Caco-2 (cell line): Measurements from ENCODE around the gene NUP85. TPM values are rescaled to one million over a fixed set of nuclear protein-coding genes. Genes with fewer than 3 reads are reported as not detected.

Source experiments
- BruUV-seq: library from RNA; stranded (reverse); fragments of 400-500 nt; replicated peaks from 2 replicates; lab custom pipeline; 2021; lab: Mats Ljungman, UMichigan
- CTCF ChIA-PET: fragments of 300-600 bp; sonication (Branson Sonifier 250); formaldehyde crosslinking; loops from one replicate; lab custom pipeline; 2022; ENCODE audit warnings: antibody characterized with exemption; lab: Charles Lee
- POLR2A ChIA-PET: fragments of 300-600 bp; sonication (Branson Sonifier 250); formaldehyde crosslinking; loops from one replicate; lab custom pipeline; 2022; ENCODE audit warnings: antibody characterized with exemption; lab: Charles Lee
- DNase-seq, 2 experiments: peaks; one replicate each; pipeline versions ENCODE4 v3.0.0 to v3.0.0-alpha.2; 2020 to 2022
- H3K27me3 ChIP-seq: replicated peaks from 2 replicates; pipeline ENCODE4 v1.6.0; 2011; ENCODE audit warnings: low read length; ENCODE audit not compliant: control insufficient read depth, insufficient read depth
- H3K36me3 ChIP-seq: 2 replicates; pipeline ENCODE4 v1.5.1; 2011; ENCODE audit warnings: low read length; ENCODE audit not compliant: control insufficient read depth, insufficient read depth
- H3K4me1 ChIP-seq: fragments of 250-450 bp; sonication (Bioruptor Pico); 2 replicates; pipeline ENCODE4 v1.5.1; 2020; ENCODE audit warnings: mild to moderate bottlenecking
- H3K4me3 ChIP-seq: 2 replicates; pipeline ENCODE4 v1.5.1; 2011; ENCODE audit warnings: low read depth, mild to moderate bottlenecking, control low read depth, low read length
- H3K9me3 ChIP-seq: fragments of 250-450 bp; sonication (Bioruptor Pico); 2 replicates; pipeline ENCODE4 v1.5.1; 2020; ENCODE audit warnings: mild to moderate bottlenecking, moderate library complexity
- H3K27ac Mint-ChIP-seq: one replicate; pipeline ENCODE4 v1.8.0; 2022; ENCODE audit warnings: mixed read lengths; ENCODE audit not compliant: unreplicated experiment
- H3K27me3 Mint-ChIP-seq: one replicate; pipeline ENCODE4 v1.8.0; 2022; ENCODE audit warnings: mixed read lengths; ENCODE audit not compliant: insufficient read depth, unreplicated experiment
- H3K36me3 Mint-ChIP-seq: one replicate; pipeline ENCODE4 v1.8.0; 2022; ENCODE audit warnings: mild to moderate bottlenecking, mixed read lengths; ENCODE audit not compliant: insufficient read depth, unreplicated experiment
- H3K4me1 Mint-ChIP-seq: one replicate; pipeline ENCODE4 v1.8.0; 2022; ENCODE audit warnings: low read depth, mixed read lengths; ENCODE audit not compliant: unreplicated experiment
- H3K4me3 Mint-ChIP-seq: one replicate; pipeline ENCODE4 v1.8.0; 2022; ENCODE audit warnings: mild to moderate bottlenecking, moderate library complexity, mixed read lengths; ENCODE audit not compliant: unreplicated experiment
- H3K9me3 Mint-ChIP-seq: one replicate; pipeline ENCODE4 v1.8.0; 2022; ENCODE audit warnings: mixed read lengths; ENCODE audit not compliant: unreplicated experiment
- intact Hi-C: fragments of 100-400 bp; cut with micrococcal nuclease; formaldehyde crosslinking; loops from one replicate; pipeline ENCODE4 v1.10.0; 2022; ENCODE audit not compliant: unreplicated experiment
- total RNA-seq: library from RNA; stranded (reverse); gene quantifications from 2 replicates; pipeline ENCODE4 v1.2.3, GENCODE V29; 2022
- TF ChIP-seq, protein P1 (sequence below), 2 experiments: fragments of 200-600 bp in 1 of 2; IDR thresholded peaks; 1 replicate in 1 of 2; 2 replicates in 1 of 2; pipeline versions ENCODE4 v1.5.1 to v1.8.0; 2011 to 2022; ENCODE audit warnings: antibody characterized with exemption in 1 of 2, control low read depth in 1 of 2, inconsistent platforms in 1 of 2, low read depth in 1 of 2, low read length in 1 of 2, mild to moderate bottlenecking in 1 of 2, moderate library complexity in 1 of 2; ENCODE audit not compliant: insufficient read depth in 1 of 2, severe bottlenecking in 1 of 2, unreplicated experiment in 1 of 2

The NUP85 gene
- total RNA-seq, 1 experiment from 2014 or later = 119 TPM

DNA sequence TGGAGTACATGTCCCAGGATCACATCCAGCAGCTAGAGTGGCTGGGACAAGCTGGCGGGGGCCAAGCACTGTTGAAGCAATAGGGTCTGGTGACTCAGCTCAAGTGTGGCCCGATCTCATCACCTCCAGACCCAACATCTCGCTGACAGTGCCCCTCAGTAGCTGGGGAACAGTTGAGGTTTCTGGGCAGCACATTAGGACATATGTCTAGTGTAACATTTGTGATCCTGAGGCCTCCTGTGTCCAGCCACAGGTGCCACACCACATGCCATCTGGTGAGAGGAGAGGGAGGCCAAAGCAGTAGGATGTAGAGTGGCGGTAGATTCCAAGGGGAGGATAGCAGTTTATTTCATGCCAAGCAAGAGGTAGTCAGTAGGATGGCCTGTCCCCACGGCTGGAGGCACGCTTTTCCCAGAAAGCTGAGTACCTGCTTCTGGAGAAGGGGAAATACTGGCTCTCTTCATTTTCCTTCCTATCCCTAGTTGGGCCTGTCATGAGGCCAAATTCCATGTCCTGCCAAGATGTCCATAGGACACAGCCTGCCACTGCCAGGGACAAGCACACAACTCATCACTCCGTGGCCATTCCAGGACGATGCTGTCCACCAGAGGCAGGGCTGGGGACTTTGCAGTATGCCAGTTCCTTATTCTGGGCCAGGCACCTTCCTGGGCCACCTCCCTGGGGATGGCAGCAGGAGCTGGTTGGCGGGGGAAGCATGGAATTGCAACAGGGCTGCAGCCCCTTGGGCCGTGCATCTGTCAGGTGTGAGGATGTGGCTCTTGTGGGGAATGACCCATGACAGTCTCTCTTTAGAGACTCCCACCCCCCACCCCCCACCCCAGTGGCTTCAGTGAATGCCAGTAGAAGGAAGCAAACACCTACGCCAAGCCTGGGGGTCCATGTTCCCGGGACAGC is 31.9 kb downstream of the NUP85 start:
- Mint-ChIP-seq H3K4me3 (no peak overlapping the region), H3K27ac (peak overlapping the region; percentile 65), H3K36me3 (peaks cover 98% of the 10 kb centered on the region), H3K9me3 (no peaks in the 10 kb centered on the region), H3K4me1 (peaks cover 19% of the 10 kb centered on the region), H3K27me3 (no peaks in the 10 kb centered on the region)
- POLR2A ChIA-PET = no interaction called here
- no peaks in the 10 kb centered on the region for H3K27me3 ChIP-seq
- TF ChIP-seq, protein P1, sequence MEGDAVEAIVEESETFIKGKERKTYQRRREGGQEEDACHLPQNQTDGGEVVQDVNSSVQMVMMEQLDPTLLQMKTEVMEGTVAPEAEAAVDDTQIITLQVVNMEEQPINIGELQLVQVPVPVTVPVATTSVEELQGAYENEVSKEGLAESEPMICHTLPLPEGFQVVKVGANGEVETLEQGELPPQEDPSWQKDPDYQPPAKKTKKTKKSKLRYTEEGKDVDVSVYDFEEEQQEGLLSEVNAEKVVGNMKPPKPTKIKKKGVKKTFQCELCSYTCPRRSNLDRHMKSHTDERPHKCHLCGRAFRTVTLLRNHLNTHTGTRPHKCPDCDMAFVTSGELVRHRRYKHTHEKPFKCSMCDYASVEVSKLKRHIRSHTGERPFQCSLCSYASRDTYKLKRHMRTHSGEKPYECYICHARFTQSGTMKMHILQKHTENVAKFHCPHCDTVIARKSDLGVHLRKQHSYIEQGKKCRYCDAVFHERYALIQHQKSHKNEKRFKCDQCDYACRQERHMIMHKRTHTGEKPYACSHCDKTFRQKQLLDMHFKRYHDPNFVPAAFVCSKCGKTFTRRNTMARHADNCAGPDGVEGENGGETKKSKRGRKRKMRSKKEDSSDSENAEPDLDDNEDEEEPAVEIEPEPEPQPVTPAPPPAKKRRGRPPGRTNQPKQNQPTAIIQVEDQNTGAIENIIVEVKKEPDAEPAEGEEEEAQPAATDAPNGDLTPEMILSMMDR (IDR thresholded peaks at IDR 0.05; ENCODE audit: insufficient read depth in 1 of 2, low read depth in 1 of 2, low read length in 1 of 2, severe bottlenecking in 1 of 2, unreplicated experiment in 1 of 2) = no peak
- peaks cover 10% of the 10 kb centered on the region; the same call in 1 of the 2 replicates for H3K36me3 ChIP-seq
- no peak for DNase-seq
- no TSS peak for BruUV-seq
- no peaks in the 10 kb centered on the region for H3K9me3 ChIP-seq
- CTCF ChIA-PET = interaction anchor here (0.7 kb wide), 1 partner anchor 168 kb away, joined by 3 read pairs; no protein-coding TSS in a partner anchor
- H3K4me3 ChIP-seq = no peak overlapping the region
- intact Hi-C loops = loop anchor here (1.0 kb wide), 2 partner anchors 28 to 123 kb away; no protein-coding TSS in a partner anchor
- peaks cover 16% of the 10 kb centered on the region for H3K4me1 ChIP-seq

DNA sequence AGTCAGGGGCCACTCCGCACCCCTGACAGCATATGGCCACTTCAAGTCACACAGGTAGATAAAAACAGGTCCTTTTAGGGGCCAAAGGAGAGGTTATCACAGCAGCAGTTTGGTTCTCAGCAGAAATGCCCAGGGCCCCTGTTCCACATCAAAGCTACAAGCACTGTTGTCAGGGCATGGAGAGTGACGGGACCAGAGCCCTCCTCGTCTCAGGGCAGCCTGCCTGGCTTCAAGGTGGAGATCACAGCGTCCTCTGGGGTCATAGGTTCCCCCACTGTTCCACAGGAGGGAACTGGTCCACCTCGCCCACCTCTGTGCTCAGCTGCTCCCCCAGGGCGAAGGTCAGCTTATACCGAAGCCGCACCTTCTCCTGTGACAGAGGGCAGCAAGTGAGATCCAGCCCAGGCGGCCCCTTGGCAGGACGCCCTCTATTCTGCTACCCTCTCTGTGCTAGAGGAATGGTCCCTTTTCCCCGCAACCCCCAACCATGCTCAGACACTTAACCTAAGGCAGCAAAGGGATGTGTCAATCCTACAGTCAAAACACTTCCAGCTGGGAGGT is 32.6 kb downstream of the NUP85 start:
- TF ChIP-seq, protein P1 (IDR thresholded peaks at IDR 0.05; ENCODE audit: insufficient read depth in 1 of 2, low read depth in 1 of 2, low read length in 1 of 2, severe bottlenecking in 1 of 2, unreplicated experiment in 1 of 2) = no peak
- DNase-seq = no peak
- Histone ChIP-seq H3K27me3 (no peaks in the 10 kb centered on the region), H3K9me3 (no peaks in the 10 kb centered on the region), H3K4me3 (no peak overlapping the region), H3K36me3 (peaks cover 8% of the 10 kb centered on the region; the same call in 1 of the 2 replicates), H3K4me1 (peaks cover 16% of the 10 kb centered on the region)
- H3K9me3 Mint-ChIP-seq = no peaks in the 10 kb centered on the region
- intact Hi-C loops = loop anchor here (1.0 kb wide), 2 partner anchors 29 to 124 kb away; no protein-coding TSS in a partner anchor
- peak overlapping the region; percentile 81 for H3K27ac Mint-ChIP-seq
- CTCF ChIA-PET = no interaction called here
- H3K4me1 Mint-ChIP-seq = peaks cover 19% of the 10 kb centered on the region
- POLR2A ChIA-PET = no interaction called here
- TSS peak; percentile 26 for BruUV-seq
- no peaks in the 10 kb centered on the region for H3K27me3 Mint-ChIP-seq
- no peak overlapping the region for H3K4me3 Mint-ChIP-seq
- H3K36me3 Mint-ChIP-seq = peaks cover 92% of the 10 kb centered on the region

DNA sequence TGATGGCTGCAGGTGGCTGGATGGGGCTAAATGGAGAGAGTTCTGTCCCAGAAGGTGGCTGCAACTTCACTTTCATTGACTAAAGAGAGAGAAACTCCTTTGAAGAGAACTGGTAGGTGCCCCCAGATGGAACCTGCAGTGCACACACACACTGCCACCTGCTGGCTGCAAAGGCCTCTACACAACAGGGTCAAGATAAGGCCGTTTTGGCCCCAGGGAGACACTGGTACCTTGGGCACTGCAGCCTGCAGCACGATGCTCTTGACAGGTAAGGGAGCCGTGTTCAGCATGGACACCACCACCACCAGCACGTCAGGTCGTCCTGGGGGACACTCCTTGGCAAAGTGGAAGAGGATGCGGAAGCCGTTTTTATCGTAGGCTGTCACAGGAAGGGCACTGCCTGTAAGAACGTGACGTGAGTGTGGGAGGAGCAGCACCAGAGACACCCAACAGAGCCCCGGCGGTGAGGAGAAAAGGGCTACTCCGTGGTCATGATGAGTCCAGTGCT is 33.3 kb downstream of the NUP85 start:
- no TSS peak for BruUV-seq
- H3K9me3 Mint-ChIP-seq = no peaks in the 10 kb centered on the region
- peaks cover 94% of the 10 kb centered on the region for H3K36me3 Mint-ChIP-seq
- Histone ChIP-seq H3K27me3 (no peaks in the 10 kb centered on the region), H3K9me3 (no peaks in the 10 kb centered on the region), H3K4me1 (peaks cover 16% of the 10 kb centered on the region), H3K4me3 (no peak overlapping the region), H3K36me3 (peaks cover 8% of the 10 kb centered on the region; the same call in 1 of the 2 replicates)
- peaks cover 19% of the 10 kb centered on the region for H3K4me1 Mint-ChIP-seq
- H3K4me3 Mint-ChIP-seq = no peak overlapping the region
- TF ChIP-seq, protein P1 (IDR thresholded peaks at IDR 0.05; ENCODE audit: insufficient read depth in 1 of 2, low read depth in 1 of 2, low read length in 1 of 2, severe bottlenecking in 1 of 2, unreplicated experiment in 1 of 2) = peak; percentile 84 to 90
- H3K27me3 Mint-ChIP-seq = no peaks in the 10 kb centered on the region
- intact Hi-C loops = loop anchor here (1.0 kb wide), 2 partner anchors 29 to 124 kb away; no protein-coding TSS in a partner anchor
- H3K27ac Mint-ChIP-seq = peak overlapping the region; percentile 81
- ChIA-PET CTCF (interaction anchor here (1.0 to 2.7 kb wide), 2 partner anchors 31 to 67 kb away, joined by 3 to 33 read pairs; partner anchors contain the start of gene MIF4GD), POLR2A (no interaction called here)
- DNase-seq = peak; percentile 72 to 74
